Fibroblast of pulmonary artery (primary cell): ENCODE measurements around the gene PDSS2.
"Not testable (repeated sequence)": the region's sequence is repeated elsewhere in the genome, so short reads cannot be mapped to it uniquely, and the experiment has no call there.

ENCODE experiments used
- DNase-seq: peaks from one replicate; pipeline ENCODE4 v3.0.0-alpha.2; 2010; ENCODE audit warnings: low read depth
- H3K4me3 ChIP-seq: replicated peaks from 2 replicates; pipeline ENCODE4 v1.5.1; 2011; ENCODE audit warnings: low read depth, mild to moderate bottlenecking, control low read depth, low read length, moderate library complexity
- TF ChIP-seq, protein P1 (sequence below): IDR thresholded peaks from 2 replicates; pipeline ENCODE4 v1.5.1; 2011; ENCODE audit warnings: mild to moderate bottlenecking, control low read depth, low read length, inconsistent platforms; ENCODE audit errors: missing control alignments

PDSS2 gene

DNA sequence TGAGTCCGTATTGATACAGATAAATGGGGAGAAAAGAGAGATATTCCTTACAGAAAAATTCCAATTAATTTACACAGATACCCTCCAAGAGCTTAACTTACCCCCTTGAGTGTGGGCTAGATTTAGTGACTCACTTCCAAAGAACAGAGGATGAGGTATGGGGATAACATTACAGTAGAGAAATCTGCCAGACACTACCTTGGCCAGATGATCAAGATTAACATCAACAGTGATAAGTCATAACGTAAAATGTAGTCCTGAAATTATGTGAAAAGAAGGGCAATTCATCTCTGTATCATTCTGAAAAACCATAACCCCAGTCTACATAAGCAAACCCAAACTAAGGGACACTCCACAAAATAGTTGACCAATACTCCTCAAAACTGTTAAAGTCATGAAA lies 69.3 kb downstream of the PDSS2 start:
- DNase-seq, result no peak
- TF ChIP-seq, protein P1, sequence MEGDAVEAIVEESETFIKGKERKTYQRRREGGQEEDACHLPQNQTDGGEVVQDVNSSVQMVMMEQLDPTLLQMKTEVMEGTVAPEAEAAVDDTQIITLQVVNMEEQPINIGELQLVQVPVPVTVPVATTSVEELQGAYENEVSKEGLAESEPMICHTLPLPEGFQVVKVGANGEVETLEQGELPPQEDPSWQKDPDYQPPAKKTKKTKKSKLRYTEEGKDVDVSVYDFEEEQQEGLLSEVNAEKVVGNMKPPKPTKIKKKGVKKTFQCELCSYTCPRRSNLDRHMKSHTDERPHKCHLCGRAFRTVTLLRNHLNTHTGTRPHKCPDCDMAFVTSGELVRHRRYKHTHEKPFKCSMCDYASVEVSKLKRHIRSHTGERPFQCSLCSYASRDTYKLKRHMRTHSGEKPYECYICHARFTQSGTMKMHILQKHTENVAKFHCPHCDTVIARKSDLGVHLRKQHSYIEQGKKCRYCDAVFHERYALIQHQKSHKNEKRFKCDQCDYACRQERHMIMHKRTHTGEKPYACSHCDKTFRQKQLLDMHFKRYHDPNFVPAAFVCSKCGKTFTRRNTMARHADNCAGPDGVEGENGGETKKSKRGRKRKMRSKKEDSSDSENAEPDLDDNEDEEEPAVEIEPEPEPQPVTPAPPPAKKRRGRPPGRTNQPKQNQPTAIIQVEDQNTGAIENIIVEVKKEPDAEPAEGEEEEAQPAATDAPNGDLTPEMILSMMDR, result no peak
- H3K4me3 ChIP-seq, result no peak overlapping the region

DNA sequence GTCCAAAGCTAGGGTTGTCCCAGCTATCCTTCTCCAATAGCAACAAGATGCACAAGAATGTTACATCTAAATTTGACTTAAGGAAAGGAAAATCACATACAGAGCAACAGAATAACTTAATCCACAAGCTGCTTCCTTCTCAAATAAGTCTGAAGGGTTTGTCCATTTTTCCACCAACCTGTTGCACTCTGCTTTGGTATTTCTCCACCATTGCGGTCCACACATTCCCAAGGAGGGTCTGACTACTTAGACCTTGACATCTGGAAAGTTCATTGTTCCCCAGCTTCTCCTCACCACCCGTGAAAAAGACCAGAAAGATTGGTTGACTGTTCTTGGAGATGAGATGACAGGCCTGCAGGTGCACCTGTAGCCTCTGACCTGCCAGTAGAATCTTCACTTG lies 72.5 kb downstream of the PDSS2 start:
- H3K4me3 ChIP-seq, result no peak overlapping the region
- no peak for DNase-seq
- TF ChIP-seq, protein P1, result no peak

DNA sequence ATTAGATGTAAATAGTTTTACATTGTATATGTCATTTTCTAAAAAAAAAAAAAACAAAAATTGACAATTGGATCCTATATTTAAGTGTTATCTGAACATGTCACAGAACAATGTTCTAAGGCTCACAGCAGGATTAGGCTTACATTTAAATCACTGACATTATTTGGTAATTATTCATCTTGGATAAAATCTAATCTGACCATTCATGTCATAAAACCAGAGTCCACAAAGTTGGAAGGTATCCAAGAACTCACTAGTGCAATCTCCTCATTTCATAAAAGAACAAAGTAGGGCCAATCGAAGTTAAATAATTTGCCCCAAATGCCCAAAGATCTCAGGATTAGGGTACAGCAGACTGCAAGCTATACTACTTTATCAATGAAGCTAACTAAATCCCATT lies 73.0 kb downstream of the PDSS2 start:
- no peak overlapping the region for H3K4me3 ChIP-seq
- DNase-seq, result peak; percentile 40
- TF ChIP-seq, protein P1, result no peak

DNA sequence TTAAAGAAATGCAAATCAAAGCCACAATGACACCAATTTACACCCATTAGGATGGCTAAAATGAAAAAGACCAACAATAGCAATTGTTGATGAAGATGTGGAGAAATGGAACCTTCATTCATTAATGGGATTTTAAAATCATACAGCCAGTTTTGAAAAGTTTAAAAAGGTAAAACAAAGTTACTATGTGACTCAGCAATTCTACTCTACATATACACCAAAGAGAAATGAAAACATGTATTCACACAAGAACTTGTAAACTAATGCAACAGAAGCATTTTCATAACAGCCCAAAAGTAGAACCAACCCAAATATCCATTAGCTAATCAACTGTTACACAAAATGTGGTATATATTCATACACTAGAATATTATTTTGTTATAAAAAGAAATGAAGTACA lies 75.7 kb downstream of the PDSS2 start:
- DNase-seq, result no peak
- TF ChIP-seq, protein P1, result no peak
- no peak overlapping the region for H3K4me3 ChIP-seq

DNA sequence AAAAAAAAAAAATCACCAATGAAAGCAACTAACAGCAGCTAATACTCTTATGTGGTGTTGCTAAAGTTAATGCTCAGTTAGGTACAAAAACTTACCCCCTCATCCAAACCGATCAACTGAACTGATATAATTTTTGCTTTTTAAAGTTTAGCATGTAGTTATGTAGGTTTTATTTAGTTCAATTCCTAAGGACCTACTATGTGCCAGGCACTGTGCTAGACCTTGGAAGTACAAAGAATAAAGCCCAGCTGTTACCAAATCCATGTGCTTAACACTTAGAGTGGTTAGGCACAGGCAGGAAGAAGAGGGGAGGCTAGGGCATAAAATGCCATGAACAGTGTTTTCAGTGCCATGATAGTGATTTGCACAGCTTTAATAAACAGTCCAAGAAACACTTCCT lies 85.1 kb downstream of the PDSS2 start:
- TF ChIP-seq, protein P1, result no peak
- no peak for DNase-seq
- H3K4me3 ChIP-seq, result no peak overlapping the region

DNA sequence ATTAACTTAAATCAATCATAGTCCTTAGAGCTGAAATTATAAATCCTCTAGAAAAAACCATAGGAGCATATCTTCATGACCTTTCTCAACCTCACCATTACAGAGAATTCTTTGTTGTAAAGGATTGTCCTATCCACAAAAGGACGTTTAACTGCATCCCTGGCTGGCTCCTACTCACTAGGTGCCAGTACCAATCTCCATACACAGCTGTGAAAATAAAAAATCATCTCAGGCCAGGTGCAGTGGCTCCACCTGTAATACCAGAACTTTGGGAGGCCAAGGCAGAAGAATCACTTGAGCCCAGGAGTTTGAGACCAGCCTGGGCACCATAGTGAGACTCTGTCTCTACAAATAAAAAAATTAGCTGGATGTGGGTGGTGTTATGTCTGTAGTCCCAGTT lies 89.9 kb downstream of the PDSS2 start:
- TF ChIP-seq, protein P1, result no peak
- no peak overlapping the region for H3K4me3 ChIP-seq
- no peak for DNase-seq

DNA sequence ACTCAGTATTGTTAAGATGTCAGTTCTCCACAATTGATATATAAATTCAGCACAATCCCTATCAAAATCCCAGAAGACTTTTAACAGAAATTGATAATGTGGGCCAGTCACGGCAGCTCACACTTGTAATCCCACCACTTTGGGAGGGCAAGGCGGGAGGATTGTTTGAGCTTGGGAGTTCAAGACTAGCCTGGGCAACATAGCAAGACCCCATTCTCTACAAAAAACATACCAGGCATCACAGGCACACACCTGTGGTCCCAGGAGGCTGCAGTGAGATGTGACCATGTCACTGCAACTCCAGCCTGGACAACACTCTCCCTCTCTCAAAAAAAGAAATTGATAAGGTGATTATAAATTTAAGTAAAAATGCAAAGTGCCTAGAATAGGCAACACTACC lies 90.9 kb downstream of the PDSS2 start:
- H3K4me3 ChIP-seq, result no peak overlapping the region
- TF ChIP-seq, protein P1, result no peak
- DNase-seq, result no peak

DNA sequence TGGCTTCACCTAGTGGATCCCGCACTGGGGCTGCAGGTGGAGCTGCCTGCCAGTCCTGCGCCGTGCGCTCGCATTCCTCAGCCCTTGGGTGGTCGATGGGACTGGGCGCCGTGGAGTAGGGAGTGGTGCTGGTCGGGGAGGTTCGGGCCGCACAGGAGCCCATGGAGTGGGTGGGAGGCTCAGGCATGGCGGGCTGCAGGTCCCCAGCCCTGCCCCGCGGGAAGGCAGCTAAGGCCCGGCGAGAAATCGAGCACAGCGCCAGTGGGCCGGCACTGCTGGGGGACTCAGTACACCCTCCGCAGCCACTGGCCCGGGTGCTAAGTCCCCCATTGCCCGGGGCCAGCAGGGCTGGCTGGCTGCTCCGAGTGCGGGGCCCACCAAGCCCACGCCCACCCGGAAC lies 95.2 kb downstream of the PDSS2 start:
- H3K4me3 ChIP-seq, DNase-seq: not testable (repeated sequence)
